Karpas-422 (cell line): Measurements from ENCODE around the gene DMRTA1. TPM values are rescaled to one million over a fixed set of nuclear protein-coding genes. Genes with fewer than 3 reads are reported as not detected.
"Not testable (repeated sequence)": the region's sequence is repeated elsewhere in the genome, so short reads cannot be mapped to it uniquely, and the experiment has no call there.

Experiments used
- DNase-seq: peaks from one replicate; pipeline ENCODE4 v3.0.0-alpha.2; 2015
- H2AFZ ChIP-seq: fragments of 200-600 bp; sonication (generic); 2 replicates; pipeline ENCODE4 v1.6.1; 2014; ENCODE audit warnings: antibody characterized with exemption, low read length, mixed read lengths
- H3K27ac ChIP-seq: fragments of 200-600 bp; sonication (generic); 2 replicates; pipeline ENCODE4 v1.5.1; 2014; ENCODE audit warnings: mild to moderate bottlenecking, low read length, moderate library complexity
- H3K27me3 ChIP-seq: fragments of 200-600 bp; sonication (generic); 2 replicates; pipeline ENCODE4 v1.6.1; 2014; ENCODE audit warnings: low read length, mixed read lengths
- H3K36me3 ChIP-seq: fragments of 200-600 bp; sonication (generic); 2 replicates; pipeline ENCODE4 v1.6.1; 2014; ENCODE audit warnings: low read length, mixed read lengths; ENCODE audit not compliant: insufficient read depth
- H3K4me1 ChIP-seq: fragments of 200-600 bp; sonication (generic); 2 replicates; pipeline ENCODE4 v1.6.1; 2014; ENCODE audit warnings: mild to moderate bottlenecking, low read length, mixed read lengths
- H3K4me2 ChIP-seq: fragments of 200-600 bp; sonication (generic); 2 replicates; pipeline ENCODE4 v1.6.1; 2014; ENCODE audit warnings: low read length, low read depth, mild to moderate bottlenecking; ENCODE audit not compliant: poor library complexity, severe bottlenecking
- H3K4me3 ChIP-seq: fragments of 200-600 bp; sonication (generic); 2 replicates; pipeline ENCODE4 v1.5.1; 2014; ENCODE audit warnings: mild to moderate bottlenecking, antibody characterized with exemption, low read length, mixed read lengths
- H3K79me2 ChIP-seq: fragments of 200-600 bp; sonication (generic); 2 replicates; pipeline ENCODE4 v1.6.1; 2014; ENCODE audit warnings: mild to moderate bottlenecking, low read length, mixed read lengths
- H3K9ac ChIP-seq: fragments of 200-600 bp; sonication (generic); 2 replicates; pipeline ENCODE4 v1.6.0; 2014; ENCODE audit warnings: low read length
- H3K9me2 ChIP-seq: fragments of 200-600 bp; sonication (generic), shearing (Covaris generic); replicated peaks from 2 replicates; pipeline ENCODE4 v1.6.0; 2014; ENCODE audit warnings: mild to moderate bottlenecking, low read length, moderate library complexity; ENCODE audit not compliant: insufficient read depth
- H3K9me3 ChIP-seq: fragments of 300-700, 200-600 bp; sonication (generic); 2 replicates; pipeline ENCODE4 v1.6.1; 2014; ENCODE audit warnings: low read length, mixed read lengths
- H4K20me1 ChIP-seq: fragments of 200-600 bp; sonication (generic); 2 replicates; pipeline ENCODE4 v1.6.1; 2014; ENCODE audit warnings: mild to moderate bottlenecking, antibody characterized with exemption, low read length, low read depth; ENCODE audit not compliant: insufficient read depth
- total RNA-seq: library from RNA; depleted of rRNA; stranded (reverse); fragments of >200 nt; shearing (Covaris generic); gene quantifications from 2 replicates; pipeline ENCODE4 v1.2.3, GENCODE V29; 2014; ENCODE audit warnings: low replicate concordance

The DMRTA1 gene
- total RNA-seq, 1 experiment from 2014 or later: not detected

GRCh38 chr9:22425551-22425950 is 21.1 kb upstream of the DMRTA1 start:
- no peak overlapping the region for H3K4me3 ChIP-seq
- H3K9me3 ChIP-seq: no peaks in the 10 kb centered on the region
- no peak overlapping the region for H2AFZ ChIP-seq
- DNase-seq: no peak
- no peak overlapping the region for H3K9ac ChIP-seq
- H3K79me2 ChIP-seq: no peaks in the 10 kb centered on the region
- H3K9me2 ChIP-seq: no peaks in the 10 kb centered on the region
- no peaks in the 10 kb centered on the region for H3K36me3 ChIP-seq
- no peak overlapping the region for H3K27ac ChIP-seq
- H3K4me1 ChIP-seq: no peaks in the 10 kb centered on the region
- no peaks in the 10 kb centered on the region for H3K27me3 ChIP-seq
- H3K4me2 ChIP-seq: no peak overlapping the region
- H4K20me1 ChIP-seq: no peaks in the 10 kb centered on the region

DNA sequence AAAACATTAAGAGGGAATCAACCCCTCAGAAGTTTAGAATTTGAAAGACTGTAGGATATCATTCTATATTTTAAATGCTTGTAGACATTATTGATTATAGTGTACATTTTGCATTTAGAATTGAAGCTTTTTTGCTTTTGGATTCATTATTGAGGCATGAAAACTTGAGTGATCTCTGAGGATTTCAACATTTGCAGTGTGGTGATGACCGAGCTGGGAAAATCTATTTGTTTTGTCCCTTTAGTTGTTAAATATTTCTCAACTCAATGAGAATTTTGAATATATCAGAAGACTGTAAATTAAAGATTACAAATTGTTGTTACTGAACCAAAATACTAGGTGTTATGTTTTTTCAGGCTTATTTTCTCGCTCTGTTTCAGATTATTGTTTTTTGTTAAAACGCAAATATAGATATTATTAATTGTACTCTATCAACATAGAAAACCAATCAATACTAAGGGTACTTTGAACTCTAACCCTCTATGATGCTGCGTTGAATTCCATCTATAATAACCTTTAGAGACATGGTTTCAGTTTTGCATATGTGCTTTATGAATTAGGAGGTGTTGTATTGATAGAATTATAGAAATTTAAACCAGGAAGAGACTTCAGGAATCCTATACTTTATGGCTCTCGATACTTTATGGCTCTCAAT is 19.3 kb upstream of the DMRTA1 start:
- Histone ChIP-seq H3K4me1 (no peaks in the 10 kb centered on the region), H3K9me2 (no peaks in the 10 kb centered on the region), H3K27me3 (no peaks in the 10 kb centered on the region), H3K79me2 (no peaks in the 10 kb centered on the region), H3K36me3 (no peaks in the 10 kb centered on the region), H3K9ac (no peak overlapping the region), H3K9me3 (no peaks in the 10 kb centered on the region), H3K4me3 (no peak overlapping the region), H3K27ac (no peak overlapping the region), H3K4me2 (no peak overlapping the region), H4K20me1 (no peaks in the 10 kb centered on the region), H2AFZ (no peak overlapping the region)
- DNase-seq: no peak

DNA sequence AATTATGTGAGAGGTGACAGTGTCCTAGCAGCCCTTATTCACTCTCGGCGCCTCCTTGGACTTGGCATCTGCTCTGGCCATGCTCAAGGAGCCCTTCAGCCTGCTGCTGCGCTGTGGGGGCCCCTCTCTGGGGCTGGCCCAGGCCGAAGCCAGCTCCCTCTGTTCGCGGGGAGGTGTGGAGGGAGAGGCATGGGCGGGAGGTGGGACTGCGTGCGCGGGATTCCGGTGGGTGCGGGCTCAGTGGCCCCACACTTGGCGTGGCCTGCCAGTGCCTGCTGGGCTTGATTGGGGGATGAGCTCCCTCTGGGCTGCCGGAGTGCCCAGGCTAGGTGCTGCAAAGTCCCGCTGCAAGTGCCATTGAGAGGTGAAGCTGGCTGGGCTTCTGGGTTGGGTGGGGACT is 12.9 kb upstream of the DMRTA1 start:
- Histone ChIP-seq H3K4me2 (no peak overlapping the region), H3K27me3 (no peaks in the 10 kb centered on the region), H3K36me3 (no peaks in the 10 kb centered on the region), H3K9me2 (no peaks in the 10 kb centered on the region), H3K4me1 (no peaks in the 10 kb centered on the region), H3K27ac (no peak overlapping the region), H2AFZ (no peak overlapping the region), H3K9me3 (no peaks in the 10 kb centered on the region), H3K9ac (no peak overlapping the region), H4K20me1 (no peaks in the 10 kb centered on the region), H3K79me2 (no peaks in the 10 kb centered on the region), H3K4me3 (no peak overlapping the region)
- DNase-seq: no peak

- H3K9ac ChIP-seq, DNase-seq, H3K79me2 ChIP-seq, H4K20me1 ChIP-seq, H3K9me3 ChIP-seq, H3K27ac ChIP-seq, H3K27me3 ChIP-seq, H3K4me3 ChIP-seq, H3K4me1 ChIP-seq, H3K9me2 ChIP-seq, H3K36me3 ChIP-seq, H3K4me2 ChIP-seq, H2AFZ ChIP-seq: not testable (repeated sequence)
Observed at GRCh38 chr9:22435252-22435651, 11.4 kb upstream of the DMRTA1 start.

DNA sequence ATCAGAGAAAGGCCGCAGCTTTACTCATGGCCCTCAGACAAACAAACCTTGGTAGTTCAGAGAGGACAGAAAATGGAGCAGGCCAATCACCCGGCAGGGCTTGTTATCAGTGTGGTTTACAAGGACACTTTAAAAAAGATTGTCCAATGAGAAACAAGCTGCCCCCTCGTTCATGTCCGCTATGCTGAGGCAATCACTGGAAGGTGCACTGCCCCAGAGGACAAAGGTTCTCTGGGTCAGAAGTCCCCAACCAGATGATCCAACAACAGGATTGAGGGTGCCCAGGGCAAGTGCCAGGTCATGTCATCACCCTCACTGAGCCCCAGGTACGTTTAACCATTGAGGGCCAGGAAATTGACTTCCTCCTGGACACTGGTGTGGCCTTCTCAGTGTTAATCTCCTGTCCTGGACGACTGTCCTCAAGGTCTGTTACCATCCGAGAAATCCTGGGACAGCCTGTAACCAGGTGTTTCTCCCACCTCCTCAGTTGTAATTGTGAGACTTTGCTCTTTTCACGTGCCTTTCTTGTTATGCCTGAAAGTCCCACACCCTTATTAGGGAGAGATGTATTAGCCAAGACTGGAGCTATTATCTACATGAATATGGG is 9.1 kb upstream of the DMRTA1 start:
- H3K4me3 ChIP-seq, H2AFZ ChIP-seq, DNase-seq, H3K9me2 ChIP-seq, H4K20me1 ChIP-seq, H3K27me3 ChIP-seq, H3K4me1 ChIP-seq, H3K27ac ChIP-seq, H3K9me3 ChIP-seq, H3K79me2 ChIP-seq, H3K9ac ChIP-seq, H3K4me2 ChIP-seq, H3K36me3 ChIP-seq: not testable (repeated sequence)

- no peaks in the 10 kb centered on the region for H4K20me1 ChIP-seq
- H3K27ac ChIP-seq: no peak overlapping the region
- no peak overlapping the region for H2AFZ ChIP-seq
- H3K9ac ChIP-seq: no peak overlapping the region
- DNase-seq: no peak
- no peaks in the 10 kb centered on the region for H3K36me3 ChIP-seq
- no peaks in the 10 kb centered on the region for H3K27me3 ChIP-seq
- H3K79me2 ChIP-seq: no peaks in the 10 kb centered on the region
- H3K9me2 ChIP-seq: no peaks in the 10 kb centered on the region
- H3K9me3 ChIP-seq: no peaks in the 10 kb centered on the region
- H3K4me1 ChIP-seq: no peaks in the 10 kb centered on the region
- no peak overlapping the region for H3K4me3 ChIP-seq
- no peak overlapping the region for H3K4me2 ChIP-seq
Observed at GRCh38 chr9:22440841-22441240, 5.8 kb upstream of the DMRTA1 start.

DNA sequence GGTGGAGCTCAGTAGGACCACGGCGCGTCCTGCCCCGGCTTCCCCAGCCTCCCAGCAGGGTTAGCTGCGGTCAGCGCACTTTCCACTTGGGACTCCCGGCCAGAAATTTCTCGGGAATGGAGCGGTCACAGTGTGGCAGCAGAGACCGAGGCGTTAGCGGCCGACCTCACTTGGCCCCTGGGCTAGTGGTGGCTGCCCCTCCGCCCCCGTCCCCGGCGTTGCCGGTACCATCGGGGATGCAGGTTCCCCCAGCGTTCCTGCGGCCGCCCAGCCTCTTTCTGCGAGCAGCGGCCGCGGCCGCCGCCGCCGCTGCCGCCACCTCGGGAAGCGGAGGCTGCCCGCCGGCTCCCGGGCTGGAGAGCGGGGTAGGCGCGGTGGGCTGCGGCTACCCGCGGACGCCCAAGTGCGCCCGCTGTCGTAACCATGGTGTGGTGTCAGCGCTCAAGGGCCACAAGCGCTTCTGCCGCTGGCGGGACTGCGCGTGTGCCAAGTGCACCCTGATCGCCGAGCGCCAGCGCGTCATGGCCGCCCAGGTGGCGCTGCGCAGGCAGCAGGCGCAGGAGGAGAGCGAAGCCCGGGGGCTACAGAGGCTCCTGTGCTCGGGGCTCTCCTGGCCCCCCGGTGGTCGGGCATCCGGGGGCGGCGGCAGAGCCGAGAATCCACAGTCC is 460 bp downstream of the DMRTA1 start:
- no peak for DNase-seq
- Histone ChIP-seq H3K4me1 (no peaks in the 10 kb centered on the region), H3K4me2 (no peak overlapping the region), H3K27ac (no peak overlapping the region), H4K20me1 (no peaks in the 10 kb centered on the region), H3K9ac (no peak overlapping the region), H2AFZ (no peak overlapping the region), H3K27me3 (no peaks in the 10 kb centered on the region), H3K36me3 (no peaks in the 10 kb centered on the region), H3K79me2 (no peaks in the 10 kb centered on the region), H3K9me2 (no peaks in the 10 kb centered on the region), H3K9me3 (no peaks in the 10 kb centered on the region), H3K4me3 (no peak overlapping the region)

- no peaks in the 10 kb centered on the region for H3K36me3 ChIP-seq
- no peak overlapping the region for H3K4me3 ChIP-seq
- no peaks in the 10 kb centered on the region for H3K9me2 ChIP-seq
- H2AFZ ChIP-seq: no peak overlapping the region
- no peaks in the 10 kb centered on the region for H3K9me3 ChIP-seq
- no peaks in the 10 kb centered on the region for H4K20me1 ChIP-seq
- H3K9ac ChIP-seq: no peak overlapping the region
- no peak overlapping the region for H3K4me2 ChIP-seq
- DNase-seq: no peak
- H3K27me3 ChIP-seq: no peaks in the 10 kb centered on the region
- no peak overlapping the region for H3K27ac ChIP-seq
- H3K79me2 ChIP-seq: no peaks in the 10 kb centered on the region
- no peaks in the 10 kb centered on the region for H3K4me1 ChIP-seq
Observed at GRCh38 chr9:22447618-22448305, 1.1 kb downstream of the DMRTA1 start.
